Raji (cell line): ENCODE data around the gene TDRD9.

Experiments
- POLR2A ChIP-seq: IDR thresholded peaks from 2 replicates; pipeline ENCODE4 v1.6.1; 2011; ENCODE audit warnings: low read depth, low read length, control low read depth; ENCODE audit not compliant: insufficient read depth

The TDRD9 gene

DNA sequence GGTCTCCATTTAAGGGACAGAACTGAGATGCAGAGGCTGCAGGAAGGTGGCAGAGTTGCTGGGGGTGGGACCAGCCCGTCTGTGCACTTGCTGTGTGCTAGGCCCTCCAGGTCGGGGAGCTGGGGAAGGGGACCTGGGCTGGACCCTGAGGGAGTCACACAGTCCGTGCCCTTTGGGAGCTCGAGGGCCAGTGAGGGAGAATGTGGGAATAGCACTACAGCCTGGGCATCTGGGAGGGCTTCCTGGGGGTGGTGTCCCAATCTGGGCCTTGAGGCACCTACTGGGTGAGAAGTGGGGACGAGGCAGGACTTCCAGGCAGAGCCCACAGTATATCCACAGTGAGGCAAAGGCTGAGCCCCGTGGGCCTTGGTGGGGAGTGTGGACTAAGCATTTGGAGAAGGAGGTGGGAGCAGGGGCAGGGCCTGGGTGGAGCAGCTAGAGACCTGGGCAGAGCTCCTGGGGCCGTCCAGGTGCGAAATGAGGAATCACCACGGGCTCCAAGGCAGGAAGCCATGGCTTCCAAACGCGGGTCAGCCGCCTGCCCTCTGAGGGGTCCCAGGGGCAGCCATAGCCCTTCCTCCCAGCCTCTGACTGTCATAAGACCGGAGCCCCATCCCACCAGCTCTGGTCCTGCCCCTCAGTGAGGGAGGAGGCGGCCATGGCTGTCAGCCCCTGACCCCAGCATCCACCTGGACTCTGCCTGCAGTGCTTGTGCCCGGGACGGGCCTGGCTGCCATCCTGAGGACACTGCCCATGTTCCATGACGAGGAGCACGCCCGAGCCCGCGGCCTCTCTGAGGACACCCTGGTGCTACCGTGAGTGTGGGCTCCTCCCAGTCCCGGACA lies 163.9 kb downstream of the TDRD9 start:
- no peak for TF ChIP-seq POLR2A

DNA sequence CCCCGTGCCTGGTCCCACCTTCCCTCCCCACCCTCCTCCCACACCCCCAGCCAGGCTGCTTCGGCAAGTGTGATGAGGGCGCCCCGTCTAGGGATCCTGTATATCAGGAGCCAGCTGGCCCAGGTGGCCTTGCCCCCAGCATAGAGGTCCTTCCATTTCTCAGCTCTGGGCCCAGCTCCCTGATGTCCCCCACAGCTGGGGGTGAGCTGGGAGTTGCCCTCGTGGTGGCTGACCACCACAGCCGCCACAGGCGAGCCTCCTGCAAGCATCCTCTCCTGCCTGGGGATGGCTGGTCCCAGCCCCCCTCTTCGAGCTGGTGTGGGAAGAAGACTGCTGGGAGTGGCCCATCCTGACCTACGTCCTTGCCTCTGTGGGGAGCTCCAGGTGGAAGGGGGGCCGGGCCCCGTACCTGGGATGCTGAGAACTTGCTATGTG lies 164.7 kb downstream of the TDRD9 start:
- no peak for TF ChIP-seq POLR2A

- TF ChIP-seq POLR2A: no peak
Observed at GRCh38 chr14:104093366-104094055, 165.3 kb downstream of the TDRD9 start.

- no peak for TF ChIP-seq POLR2A
Observed at GRCh38 chr14:104094056-104094708, 165.9 kb downstream of the TDRD9 start.

DNA sequence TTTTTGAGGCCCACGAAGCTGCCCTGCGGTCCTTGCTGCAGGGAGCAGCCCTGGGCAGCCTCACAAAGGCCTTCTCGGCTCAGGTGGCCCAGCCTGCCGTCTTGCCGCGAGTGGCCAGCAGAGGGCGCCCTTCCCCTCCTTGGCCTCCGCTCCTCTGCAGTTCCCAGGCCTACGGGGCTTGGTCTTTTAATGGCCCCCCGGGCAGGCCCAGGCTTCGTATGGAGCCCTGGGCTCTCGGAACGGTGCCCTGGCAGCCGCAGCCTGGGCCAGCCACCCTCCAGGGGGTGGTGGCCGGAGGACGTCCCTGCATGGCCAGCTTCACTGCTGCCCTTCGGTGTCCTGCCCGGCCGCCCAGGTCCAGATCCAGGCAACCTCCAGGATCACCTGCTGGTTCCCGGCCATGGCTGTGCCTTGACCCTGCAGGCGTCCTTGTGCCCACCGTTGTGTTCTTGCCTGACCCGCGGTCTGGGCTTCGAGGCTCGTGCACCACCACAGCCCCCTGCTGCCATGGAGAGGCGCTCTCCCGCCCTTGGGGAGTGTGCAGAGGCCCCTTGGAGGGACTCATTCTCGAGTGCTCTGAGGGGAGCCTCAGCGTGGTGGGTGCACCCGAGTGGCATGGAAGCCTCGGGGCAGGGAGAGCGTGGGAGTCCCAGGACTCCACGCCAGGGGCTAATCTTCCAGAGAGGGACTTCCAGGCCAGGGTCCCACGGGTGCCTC lies 166.6 kb downstream of the TDRD9 start:
- no peak for TF ChIP-seq POLR2A

GRCh38 chr14:104095426-104096310 lies 167.4 kb downstream of the TDRD9 start:
- no peak for TF ChIP-seq POLR2A

- TF ChIP-seq POLR2A: no peak
Observed at GRCh38 chr14:104096318-104096717, 168.1 kb downstream of the TDRD9 start.

DNA sequence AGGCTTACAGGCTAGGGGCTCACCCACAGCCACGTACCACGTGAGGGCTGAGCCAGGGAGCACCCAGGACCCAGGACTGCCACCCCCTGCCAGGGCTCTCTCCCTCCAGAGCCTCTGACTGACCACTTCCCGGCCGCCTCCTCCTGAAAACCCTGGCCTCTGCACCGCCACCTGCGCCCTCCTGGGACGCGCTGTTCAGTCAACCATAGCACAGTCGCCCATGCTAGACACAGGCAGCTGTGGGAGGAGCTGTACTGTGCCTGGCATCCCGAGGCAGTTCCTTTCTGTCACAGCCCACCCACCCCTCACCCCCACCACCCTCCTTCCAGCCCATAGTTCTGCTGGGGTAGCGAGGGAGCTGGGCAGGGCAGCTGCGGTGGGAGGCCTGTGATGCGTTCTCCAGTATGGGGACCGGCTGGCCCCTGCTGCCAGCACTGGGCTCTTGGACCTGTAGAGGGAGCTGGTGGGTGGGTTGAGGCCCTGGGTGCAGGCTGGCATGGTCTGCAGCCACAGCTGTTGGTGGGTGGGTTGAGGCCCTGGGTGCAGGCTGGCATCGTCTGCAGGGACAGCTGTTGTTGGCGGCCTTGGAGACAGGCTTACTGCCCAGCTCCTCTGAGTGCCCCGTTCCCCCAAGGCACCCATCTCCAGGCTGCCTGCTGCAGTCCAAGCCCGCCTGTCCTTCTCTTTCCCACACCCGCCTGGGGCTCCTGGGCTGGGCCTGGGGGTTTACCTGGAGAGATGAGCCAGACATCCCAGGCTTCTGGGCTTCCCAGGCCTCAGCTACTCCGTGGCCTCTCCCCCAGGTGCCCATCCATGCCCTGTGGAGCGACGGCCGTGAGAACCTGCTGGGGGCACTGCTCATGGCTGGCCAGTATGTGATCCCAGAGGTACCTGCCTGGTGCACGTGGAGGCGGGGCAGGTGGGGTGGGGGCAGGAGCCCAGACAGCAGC lies 168.8 kb downstream of the TDRD9 start:
- no peak for TF ChIP-seq POLR2A

DNA sequence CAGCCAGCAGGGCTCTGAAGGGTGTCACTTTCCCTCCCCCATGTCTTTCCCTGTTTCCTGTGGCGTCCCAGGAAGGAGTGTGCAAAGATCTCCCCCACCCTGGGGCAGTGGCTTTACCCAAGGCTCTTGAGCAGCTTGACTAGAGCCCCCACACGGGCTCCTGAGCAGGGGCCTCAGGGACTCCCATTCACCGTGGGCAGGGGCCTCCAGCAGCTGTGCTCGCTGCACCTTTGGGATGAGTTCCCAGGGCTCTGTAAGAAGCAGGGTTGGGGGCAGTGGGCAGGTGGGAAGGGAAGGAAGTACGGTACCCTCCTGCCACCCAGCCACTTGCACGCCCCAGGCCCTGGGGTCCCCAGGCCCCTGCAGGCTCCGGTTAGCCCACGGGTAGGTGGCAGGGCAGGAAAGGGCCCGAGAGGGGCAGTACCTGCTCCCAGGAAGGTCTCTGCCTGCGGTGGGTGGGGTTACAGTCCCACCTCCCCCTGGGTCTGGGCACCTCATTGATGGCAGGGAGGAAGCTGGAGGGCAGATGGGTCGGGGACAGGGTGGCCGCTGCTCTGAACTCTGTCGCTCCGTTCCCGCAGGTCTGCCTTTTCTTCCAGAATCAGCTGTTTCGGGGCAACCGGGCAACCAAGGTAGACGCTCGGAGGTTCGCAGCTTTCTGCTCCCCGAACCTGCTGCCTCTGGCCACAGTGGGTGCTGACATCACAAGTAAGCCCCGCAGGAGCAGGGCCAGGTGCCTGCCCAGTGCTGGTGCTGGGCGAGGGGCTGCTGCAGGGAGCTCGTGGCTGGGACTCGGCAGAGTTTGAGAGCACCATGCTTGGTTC lies 170.2 kb downstream of the TDRD9 start:
- TF ChIP-seq POLR2A: no peak

DNA sequence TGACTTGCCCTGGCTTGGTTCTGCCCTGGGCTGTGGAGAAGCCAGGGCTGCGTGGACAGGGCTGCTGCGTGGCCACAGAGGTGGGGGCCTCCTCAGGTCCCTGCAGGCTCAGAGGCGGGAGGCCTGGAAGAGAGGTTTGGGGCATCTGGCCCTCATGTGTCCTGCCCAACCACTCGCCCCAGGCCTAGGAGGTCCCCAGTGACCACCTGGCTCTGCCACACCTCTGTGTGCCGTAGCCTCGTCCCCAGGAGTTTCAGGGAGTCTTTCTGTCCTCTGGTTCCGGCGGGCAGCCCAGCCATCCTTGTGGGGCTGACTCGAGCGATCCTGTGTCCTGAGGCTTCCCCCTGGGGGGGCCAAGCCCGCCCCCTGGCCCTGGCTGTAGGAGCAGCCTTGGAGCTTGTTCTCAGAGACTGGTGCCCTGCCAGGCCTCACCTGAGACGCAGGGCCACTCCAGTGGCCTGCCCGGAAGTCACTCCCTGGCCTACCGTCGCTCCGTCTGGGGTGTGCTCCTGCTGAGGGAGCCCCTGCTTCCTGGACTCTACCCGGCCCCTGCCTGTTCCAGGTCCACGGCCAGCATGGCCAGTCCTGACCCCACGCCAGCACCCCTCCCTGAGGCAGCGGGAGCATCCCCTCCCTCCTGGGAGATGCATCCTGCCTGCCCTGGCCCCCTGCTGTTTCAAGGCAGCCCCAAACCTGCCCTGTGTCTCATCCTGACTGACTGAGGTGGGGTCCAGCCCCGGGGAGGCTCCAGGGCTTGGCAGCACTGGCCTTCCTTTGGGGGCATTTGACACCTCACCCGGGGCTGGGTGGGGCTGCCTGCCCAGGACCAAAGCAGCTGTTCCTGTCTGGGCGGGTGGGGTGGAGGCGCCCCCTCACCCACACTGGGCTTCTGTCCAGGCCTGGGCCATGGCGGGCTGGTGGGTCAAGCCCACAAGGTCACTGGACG lies 171.1 kb downstream of the TDRD9 start:
- no peak for TF ChIP-seq POLR2A
